Middle frontal gyrus (tissue), 1 donor: ENCODE measurements around the gene TBC1D13.
"Not testable (repeated sequence)": the region's sequence is repeated elsewhere in the genome, so short reads cannot be mapped to it uniquely, and the experiment has no call there.

Source experiments
- DNase-seq: peaks from one replicate; pipeline ENCODE4 v3.0.0-alpha.2; 2015; ENCODE audit warnings: low spot score; ENCODE audit errors: extremely low spot score

The TBC1D13 gene

GRCh38 chr9:128843171-128843570 lies 56.1 kb downstream of the TBC1D13 start:
- not testable (repeated sequence) for DNase-seq

- DNase-seq, result no peak
Measured at GRCh38 chr9:128845186-128845931, 58.3 kb downstream of the TBC1D13 start.

GRCh38 chr9:128846680-128847030 lies 59.6 kb downstream of the TBC1D13 start:
- DNase-seq, result no peak

DNA sequence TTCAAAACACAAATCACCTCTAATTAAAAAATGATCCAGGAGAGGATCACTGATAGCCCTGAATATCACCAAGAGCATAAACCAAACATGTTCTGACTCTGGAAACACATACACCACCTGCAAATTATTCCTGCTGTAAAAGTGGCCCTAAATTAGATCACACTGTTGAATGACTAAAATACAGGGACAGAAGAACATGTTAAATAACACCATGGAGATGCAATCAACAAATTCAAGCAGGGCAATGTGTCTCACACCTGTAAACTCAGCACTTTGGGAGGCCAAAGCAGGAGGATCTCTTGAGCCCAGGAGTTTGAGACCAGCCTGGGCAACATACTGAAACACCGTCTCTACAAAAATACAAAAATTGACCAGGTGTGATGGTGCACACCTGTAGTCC lies 60.8 kb downstream of the TBC1D13 start:
- no peak for DNase-seq

GRCh38 chr9:128851024-128851423 lies 64.0 kb downstream of the TBC1D13 start:
- DNase-seq, result not testable (repeated sequence)

- not testable (repeated sequence) for DNase-seq
Measured at GRCh38 chr9:128851779-128852600, 64.9 kb downstream of the TBC1D13 start.

- not testable (repeated sequence) for DNase-seq
Measured at GRCh38 chr9:128852646-128853045, 65.6 kb downstream of the TBC1D13 start.

GRCh38 chr9:128854454-128854853 lies 67.4 kb downstream of the TBC1D13 start:
- DNase-seq, result not testable (repeated sequence)

DNA sequence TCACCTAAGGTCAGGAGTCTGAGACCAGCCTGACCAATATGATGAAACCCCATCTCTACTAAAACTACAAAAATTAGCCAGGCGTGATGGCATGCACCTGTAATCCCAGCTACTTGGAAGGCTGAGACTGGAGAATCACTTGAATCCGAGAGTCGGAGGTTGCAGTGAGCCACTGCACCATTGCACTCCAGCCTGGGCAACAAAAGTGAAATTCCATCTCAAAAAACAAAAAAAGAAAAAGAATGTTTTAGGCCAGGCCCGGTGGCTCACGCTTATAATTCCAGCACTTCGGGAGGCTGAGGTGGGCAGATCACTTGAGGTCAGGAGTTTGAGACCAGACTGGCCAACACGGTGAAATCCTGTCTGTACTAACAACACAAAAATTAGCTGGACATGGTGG lies 71.4 kb downstream of the TBC1D13 start:
- DNase-seq, result not testable (repeated sequence)
